Breast epithelium (tissue), 3 donors: ENCODE measurements around the gene IFNK.

Experiments
- CTCF ChIP-seq, 3 donors: fragments of 450-650 bp; IDR thresholded peaks; one replicate each; pipeline ENCODE4 v1.5.1; 2016 to 2017; ENCODE audit warnings: antibody characterized with exemption in 3 of 3, mild to moderate bottlenecking in 3 of 3, moderate library complexity in 3 of 3
- POLR2A ChIP-seq: fragments of 450-650 bp; IDR thresholded peaks from one replicate; pipeline ENCODE4 v1.6.1; 2016; ENCODE audit warnings: antibody characterized with exemption, mild to moderate bottlenecking, moderate library complexity

GRCh38 chr9:27537027-27537435 lies 12.9 kb downstream of the IFNK start:
- no peak for TF ChIP-seq CTCF (IDR thresholded peaks at IDR 0.05)
- TF ChIP-seq POLR2A = no peak
